SKM-1 (cell line): ENCODE measurements around the gene CCN6.

Experiments
- DNase-seq: peaks from one replicate; lab custom pipeline; 2025; ENCODE audit not compliant: unreplicated experiment; lab: John Stamatoyannopoulos, UW

CCN6 gene

DNA sequence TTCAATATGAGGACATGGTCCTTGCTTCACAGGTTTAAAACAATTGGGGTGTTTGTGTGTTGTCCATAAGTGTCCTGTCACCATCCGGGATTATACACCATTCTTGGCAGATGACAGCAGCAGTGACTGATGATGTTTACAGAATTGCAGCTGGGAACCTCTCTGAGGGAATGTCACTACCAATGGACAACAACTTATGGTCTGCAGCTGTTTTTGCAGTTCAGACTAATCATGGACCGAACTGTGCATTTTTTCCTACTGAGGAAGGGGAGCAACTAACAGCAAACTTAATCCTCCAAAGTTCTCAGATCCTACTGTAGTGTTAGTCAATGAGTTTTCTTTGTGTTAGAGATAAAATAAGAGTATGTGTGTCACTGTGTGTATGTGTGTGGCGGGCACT, 59.5 kb downstream of the CCN6 start:
- no peak for DNase-seq

DNA sequence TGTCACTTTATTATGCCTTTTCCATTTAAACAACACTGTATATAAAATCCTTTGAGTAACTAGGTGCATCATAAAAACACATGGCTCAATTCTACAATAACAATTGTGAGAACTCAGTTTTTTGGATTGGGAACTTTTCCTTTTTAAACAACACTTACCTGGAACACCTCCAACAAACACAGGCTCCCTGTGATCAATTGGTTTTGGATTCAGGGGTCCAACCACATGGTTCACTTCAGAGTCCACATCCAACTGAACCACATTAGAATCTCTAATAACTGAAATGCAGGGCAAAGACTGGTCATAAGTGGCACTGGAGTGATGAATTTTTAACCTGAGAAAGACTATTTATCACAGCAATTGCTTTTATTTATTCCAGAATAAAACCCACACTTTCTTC, 60.0 kb downstream of the CCN6 start:
- no peak for DNase-seq

DNA sequence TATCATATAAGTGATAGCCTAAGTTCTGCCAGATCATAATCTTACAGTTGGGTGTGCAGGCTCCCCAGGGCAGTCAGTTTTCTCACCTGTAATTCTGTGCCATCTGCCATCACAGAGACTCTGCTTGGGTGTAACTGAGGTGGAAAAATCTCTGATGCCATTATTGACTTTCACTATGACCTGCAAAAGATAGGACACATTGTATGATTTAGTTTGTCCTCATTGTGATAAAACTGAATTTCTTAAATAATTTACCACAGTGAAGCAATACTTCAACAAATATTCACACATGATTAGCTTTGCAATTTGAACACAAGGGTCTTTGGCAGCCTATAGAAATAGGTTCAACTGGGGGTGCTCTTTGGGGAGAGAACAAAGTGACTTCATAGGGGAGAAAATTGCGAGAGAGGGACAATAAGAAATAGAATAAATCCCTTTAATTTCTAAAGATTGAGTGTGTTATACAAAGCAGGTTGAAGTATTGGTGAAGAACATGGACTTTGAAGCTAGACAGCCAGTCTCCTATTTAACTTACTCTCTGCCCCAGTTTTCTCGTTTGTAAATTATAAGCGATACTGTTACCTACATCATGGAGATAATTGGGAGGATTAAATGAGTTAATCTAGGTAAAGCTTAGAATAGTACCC, 60.8 kb downstream of the CCN6 start:
- DNase-seq, result no peak

DNA sequence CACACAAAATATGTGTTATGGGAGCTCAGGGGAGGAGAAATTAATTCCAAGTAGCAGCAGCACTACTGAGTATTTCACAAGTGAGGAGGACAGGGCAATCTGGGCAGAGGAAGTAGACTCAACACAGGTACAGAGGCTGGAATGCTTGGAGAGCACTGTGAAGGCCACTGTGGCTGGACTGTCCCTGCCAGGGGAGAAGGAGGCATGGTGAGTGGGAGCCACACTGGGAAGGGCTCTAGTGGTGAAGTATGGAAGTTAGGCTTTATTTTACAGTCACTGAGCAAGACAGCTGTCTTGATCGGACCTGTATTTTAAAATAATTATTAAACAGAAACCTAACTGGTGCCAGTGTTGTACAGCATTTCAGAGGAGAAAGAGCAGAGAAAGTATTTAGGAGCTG, 62.3 kb downstream of the CCN6 start:
- DNase-seq, result no peak

DNA sequence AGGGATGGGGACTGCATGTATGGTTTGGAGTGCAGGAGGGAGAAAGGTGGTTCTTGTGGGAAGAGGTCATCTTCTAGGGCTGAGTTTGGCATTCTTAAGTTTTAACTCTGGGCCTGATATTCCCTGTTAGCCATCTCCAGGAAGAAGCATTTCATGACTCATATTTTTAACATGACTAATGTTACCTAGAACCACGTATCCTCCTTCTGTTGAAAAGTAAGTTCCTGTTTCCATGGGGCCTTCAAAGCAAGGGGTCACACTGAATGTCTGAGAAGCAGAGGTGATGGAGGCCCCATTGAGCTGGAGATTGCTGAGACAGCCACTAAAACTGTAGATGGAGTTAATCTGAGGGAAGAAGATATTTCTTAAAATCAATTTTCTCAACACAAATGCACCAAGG, 63.6 kb downstream of the CCN6 start:
- no peak for DNase-seq

DNA sequence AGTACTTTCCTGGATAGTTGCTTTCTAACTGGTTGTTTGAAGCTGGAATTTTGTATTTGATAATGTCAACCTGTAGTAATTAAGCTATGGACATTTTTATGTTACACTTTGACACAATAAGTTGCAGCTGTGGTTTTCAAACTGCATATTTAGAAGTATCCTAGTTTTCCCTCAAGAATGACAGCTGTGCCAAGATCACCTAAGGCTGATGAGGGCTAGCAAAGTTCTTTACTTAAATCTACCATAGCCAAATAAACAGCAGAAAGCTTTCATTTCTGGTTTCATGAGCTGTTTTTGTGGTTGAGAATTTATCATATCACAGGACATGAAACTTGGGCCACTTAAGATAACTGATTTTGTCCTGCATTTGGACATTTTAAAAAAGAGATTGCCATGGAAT, 64.1 kb downstream of the CCN6 start:
- no peak for DNase-seq
